Neural progenitor cell (in vitro differentiated cells): Measurements from ENCODE around the gene BIN2.

Source experiments
- EZH2 ChIP-seq: fragments of 200-600 bp; sonication (generic); IDR thresholded peaks from 2 replicates; pipeline ENCODE4 v1.6.1; 2017; ENCODE audit warnings: antibody characterized with exemption, mild to moderate bottlenecking, moderate library complexity
- TF ChIP-seq, protein P1 (sequence below): fragments of 200-600 bp; sonication (generic); IDR thresholded peaks from 2 replicates; pipeline ENCODE4 v1.5.1; 2017; ENCODE audit warnings: antibody characterized with exemption, mild to moderate bottlenecking

DNA sequence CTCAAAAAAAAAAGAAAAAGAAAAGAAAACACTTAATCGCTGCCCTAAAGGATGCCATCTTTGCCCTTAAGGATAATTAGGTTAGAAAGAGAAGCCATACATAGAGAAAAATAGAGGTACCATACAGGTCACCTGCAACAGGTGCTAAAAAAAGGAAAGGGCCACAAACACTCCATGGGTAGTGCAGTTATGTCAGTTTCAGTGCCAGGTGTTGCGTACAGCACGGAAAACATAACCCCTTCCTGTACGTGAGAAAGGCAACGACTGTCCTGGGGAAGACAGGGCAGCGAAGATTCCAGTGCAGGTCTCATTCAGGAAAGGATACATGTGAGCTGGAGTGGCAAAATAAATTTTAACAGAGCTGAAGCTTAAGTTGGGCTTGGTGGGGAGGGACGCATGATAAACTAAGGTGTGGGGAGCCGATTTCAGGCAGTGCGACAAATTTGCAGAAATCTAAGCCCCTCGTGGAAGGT, 85.9 kb downstream of the BIN2 start:
- TF ChIP-seq, protein P1, sequence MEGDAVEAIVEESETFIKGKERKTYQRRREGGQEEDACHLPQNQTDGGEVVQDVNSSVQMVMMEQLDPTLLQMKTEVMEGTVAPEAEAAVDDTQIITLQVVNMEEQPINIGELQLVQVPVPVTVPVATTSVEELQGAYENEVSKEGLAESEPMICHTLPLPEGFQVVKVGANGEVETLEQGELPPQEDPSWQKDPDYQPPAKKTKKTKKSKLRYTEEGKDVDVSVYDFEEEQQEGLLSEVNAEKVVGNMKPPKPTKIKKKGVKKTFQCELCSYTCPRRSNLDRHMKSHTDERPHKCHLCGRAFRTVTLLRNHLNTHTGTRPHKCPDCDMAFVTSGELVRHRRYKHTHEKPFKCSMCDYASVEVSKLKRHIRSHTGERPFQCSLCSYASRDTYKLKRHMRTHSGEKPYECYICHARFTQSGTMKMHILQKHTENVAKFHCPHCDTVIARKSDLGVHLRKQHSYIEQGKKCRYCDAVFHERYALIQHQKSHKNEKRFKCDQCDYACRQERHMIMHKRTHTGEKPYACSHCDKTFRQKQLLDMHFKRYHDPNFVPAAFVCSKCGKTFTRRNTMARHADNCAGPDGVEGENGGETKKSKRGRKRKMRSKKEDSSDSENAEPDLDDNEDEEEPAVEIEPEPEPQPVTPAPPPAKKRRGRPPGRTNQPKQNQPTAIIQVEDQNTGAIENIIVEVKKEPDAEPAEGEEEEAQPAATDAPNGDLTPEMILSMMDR: no peak
- TF ChIP-seq EZH2: no peak
